Activated naive CD4-positive, alpha-beta T cell treated with anti-CD3 and anti-CD28 coated beads, Interleukin-2, amount 10 ng/mL, durations not matched to agents 7 days and 5 days (primary cell): Measurements from ENCODE around the gene FTCD.
"Not testable (repeated sequence)": the region's sequence is repeated elsewhere in the genome, so short reads cannot be mapped to it uniquely, and the experiment has no call there.

ENCODE experiments used
- CTCF ChIA-PET: fragments of 350-600 bp; sonication (Branson Sonifier 250); formaldehyde crosslinking; loops from one replicate; lab custom pipeline; 2021; ENCODE audit warnings: antibody characterized with exemption; lab: Charles Lee
- DNase-seq: peaks from one replicate; pipeline ENCODE4 v3.0.0-alpha.2; 2020
- H3K27ac Mint-ChIP-seq: one replicate; pipeline ENCODE4 v1.8.0; 2021; ENCODE audit warnings: mild to moderate bottlenecking, moderate library complexity, mixed read lengths
- H3K27me3 Mint-ChIP-seq: one replicate; pipeline ENCODE4 v1.8.0; 2021; ENCODE audit warnings: mild to moderate bottlenecking, mixed read lengths
- H3K36me3 Mint-ChIP-seq: one replicate; pipeline ENCODE4 v1.8.0; 2021; ENCODE audit warnings: mixed read lengths
- H3K4me1 Mint-ChIP-seq: one replicate; pipeline ENCODE4 v1.8.0; 2021; ENCODE audit warnings: mixed read lengths
- H3K4me3 Mint-ChIP-seq: one replicate; pipeline ENCODE4 v1.8.0; 2021; ENCODE audit warnings: mild to moderate bottlenecking, moderate library complexity, mixed read lengths
- H3K9me3 Mint-ChIP-seq: one replicate; pipeline ENCODE4 v1.8.0; 2021; ENCODE audit warnings: mixed read lengths

The FTCD gene

GRCh38 chr21:46191257-46191685 lies 35.9 kb upstream of the FTCD start:
- Mint-ChIP-seq H3K27ac (no peak overlapping the region), H3K4me3 (no peak overlapping the region), H3K27me3 (no peaks in the 10 kb centered on the region), H3K4me1 (no peaks in the 10 kb centered on the region), H3K9me3 (peaks cover 7% of the 10 kb centered on the region), H3K36me3 (peaks cover 31% of the 10 kb centered on the region)
- DNase-seq: no peak
- CTCF ChIA-PET: no interaction called here

DNA sequence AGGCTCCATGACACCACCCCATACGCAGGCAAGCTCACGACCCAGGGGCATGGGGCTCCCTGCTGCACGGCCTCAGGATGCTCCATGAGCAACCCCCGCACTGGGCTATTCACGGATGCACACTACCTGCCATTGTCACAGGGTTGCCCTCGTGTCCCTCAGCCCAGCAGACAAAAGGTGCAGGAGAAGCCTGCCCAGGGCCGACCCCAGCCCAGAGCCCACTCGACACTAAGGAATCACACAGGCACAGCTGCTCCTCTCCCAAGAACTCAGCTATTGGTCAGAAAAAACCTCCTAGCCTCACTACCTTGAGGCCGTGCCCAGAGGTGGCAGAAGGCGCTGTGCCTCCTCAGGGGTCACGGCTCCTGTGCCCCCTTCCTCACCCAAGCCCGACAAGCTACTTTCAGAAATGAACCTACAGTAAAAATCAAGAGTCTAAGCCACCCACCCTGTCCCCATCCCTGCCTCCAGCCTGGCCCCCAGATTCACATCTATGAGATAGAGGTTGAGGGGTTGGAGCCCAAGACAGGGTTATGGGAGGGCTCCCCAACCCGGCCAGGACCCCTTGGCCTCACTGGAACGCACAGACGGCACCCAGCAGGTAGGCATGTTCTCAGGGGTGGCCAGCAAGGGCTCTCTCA lies 35.2 kb upstream of the FTCD start:
- CTCF ChIA-PET: no interaction called here
- peaks cover 5% of the 10 kb centered on the region for H3K4me1 Mint-ChIP-seq
- H3K4me3 Mint-ChIP-seq: no peak overlapping the region
- H3K27ac Mint-ChIP-seq: no peak overlapping the region
- H3K36me3 Mint-ChIP-seq: peaks cover 28% of the 10 kb centered on the region
- H3K9me3 Mint-ChIP-seq: peaks cover 7% of the 10 kb centered on the region
- DNase-seq: no peak
- H3K27me3 Mint-ChIP-seq: peaks cover 6% of the 10 kb centered on the region

DNA sequence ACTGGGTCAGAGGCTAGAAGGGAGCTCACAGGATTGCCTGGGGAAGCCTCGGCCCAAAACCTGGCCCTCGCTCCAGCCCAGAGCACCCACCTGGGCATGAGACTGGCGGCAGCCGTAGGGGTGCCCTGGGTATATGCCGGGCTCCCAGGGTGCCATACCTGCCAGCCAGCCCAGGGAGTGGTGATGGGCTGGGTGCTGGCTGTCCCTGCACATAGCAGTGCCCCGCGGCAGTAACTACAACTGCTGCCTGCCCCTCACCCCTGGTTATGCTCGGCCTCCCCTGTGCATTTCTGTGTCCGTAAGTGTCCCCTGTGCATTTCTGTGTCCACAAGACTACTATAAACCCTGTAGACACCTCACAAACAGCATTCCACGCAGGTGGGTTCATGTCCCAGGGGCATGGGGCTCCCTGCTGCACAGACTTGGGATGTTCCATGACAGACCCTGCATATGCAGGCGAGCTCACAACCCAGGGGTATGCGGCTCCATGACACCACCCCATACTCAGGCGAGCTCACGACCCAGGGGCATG lies 34.6 kb upstream of the FTCD start:
- no peak overlapping the region for H3K27ac Mint-ChIP-seq
- H3K4me3 Mint-ChIP-seq: no peak overlapping the region
- H3K4me1 Mint-ChIP-seq: peaks cover 10% of the 10 kb centered on the region
- CTCF ChIA-PET: no interaction called here
- peaks cover 7% of the 10 kb centered on the region for H3K9me3 Mint-ChIP-seq
- DNase-seq: no peak
- H3K27me3 Mint-ChIP-seq: peaks cover 7% of the 10 kb centered on the region
- H3K36me3 Mint-ChIP-seq: peaks cover 28% of the 10 kb centered on the region

DNA sequence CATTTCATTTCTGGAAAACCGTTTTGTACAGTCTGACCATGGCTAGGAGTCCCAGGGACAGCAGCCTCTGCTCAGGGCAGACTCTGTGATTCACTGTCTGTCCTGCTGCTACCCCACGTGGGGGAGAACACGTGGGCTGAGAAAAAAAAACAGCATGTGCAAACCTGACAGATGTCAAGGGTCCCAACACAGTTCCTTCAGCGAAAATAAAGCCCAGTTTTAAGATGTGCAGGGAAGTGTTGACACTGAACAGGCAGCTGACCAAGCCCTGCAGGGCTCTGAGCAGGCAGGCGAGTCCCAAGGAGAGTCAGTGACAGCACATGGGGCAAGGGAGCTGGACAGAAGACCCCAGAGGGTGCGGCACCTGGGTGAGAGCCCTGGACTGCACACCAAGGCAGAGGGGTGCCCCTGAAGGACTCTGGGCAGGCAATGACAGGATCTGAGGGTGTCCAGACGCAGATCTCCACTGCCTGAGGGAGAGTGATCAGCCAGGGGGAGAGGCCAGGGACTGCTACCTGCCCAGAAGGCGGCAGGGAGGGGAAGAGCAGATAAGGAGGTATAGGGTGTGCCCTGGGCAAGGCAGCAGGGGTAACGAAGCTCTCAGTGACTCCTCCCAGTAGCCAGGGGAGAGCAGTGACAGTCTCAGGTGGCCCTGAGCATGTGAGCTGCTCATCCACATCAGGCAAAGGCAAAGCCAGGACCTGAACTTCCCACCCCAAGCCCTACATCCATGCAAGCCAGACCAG lies 34.0 kb upstream of the FTCD start:
- H3K36me3 Mint-ChIP-seq: peaks cover 26% of the 10 kb centered on the region
- CTCF ChIA-PET: no interaction called here
- H3K4me3 Mint-ChIP-seq: no peak overlapping the region
- no peak overlapping the region for H3K27ac Mint-ChIP-seq
- no peak for DNase-seq
- peaks cover 16% of the 10 kb centered on the region for H3K4me1 Mint-ChIP-seq
- H3K27me3 Mint-ChIP-seq: peaks cover 10% of the 10 kb centered on the region
- H3K9me3 Mint-ChIP-seq: peaks cover 7% of the 10 kb centered on the region

GRCh38 chr21:46188226-46189212 lies 33.1 kb upstream of the FTCD start:
- H3K27me3 Mint-ChIP-seq: peaks cover 14% of the 10 kb centered on the region
- DNase-seq: no peak
- peaks cover 17% of the 10 kb centered on the region for H3K36me3 Mint-ChIP-seq
- H3K4me3 Mint-ChIP-seq: no peak overlapping the region
- peaks cover 16% of the 10 kb centered on the region for H3K4me1 Mint-ChIP-seq
- CTCF ChIA-PET: no interaction called here
- H3K9me3 Mint-ChIP-seq: peaks cover 3% of the 10 kb centered on the region
- no peak overlapping the region for H3K27ac Mint-ChIP-seq

GRCh38 chr21:46187814-46188213 lies 32.4 kb upstream of the FTCD start:
- Mint-ChIP-seq H3K4me3 (no peak overlapping the region), H3K27ac (no peak overlapping the region), H3K4me1 (peaks cover 16% of the 10 kb centered on the region), H3K36me3 (peaks cover 12% of the 10 kb centered on the region), H3K9me3 (no peaks in the 10 kb centered on the region), H3K27me3 (peaks cover 14% of the 10 kb centered on the region)
- no peak for DNase-seq
- CTCF ChIA-PET: no interaction called here

DNA sequence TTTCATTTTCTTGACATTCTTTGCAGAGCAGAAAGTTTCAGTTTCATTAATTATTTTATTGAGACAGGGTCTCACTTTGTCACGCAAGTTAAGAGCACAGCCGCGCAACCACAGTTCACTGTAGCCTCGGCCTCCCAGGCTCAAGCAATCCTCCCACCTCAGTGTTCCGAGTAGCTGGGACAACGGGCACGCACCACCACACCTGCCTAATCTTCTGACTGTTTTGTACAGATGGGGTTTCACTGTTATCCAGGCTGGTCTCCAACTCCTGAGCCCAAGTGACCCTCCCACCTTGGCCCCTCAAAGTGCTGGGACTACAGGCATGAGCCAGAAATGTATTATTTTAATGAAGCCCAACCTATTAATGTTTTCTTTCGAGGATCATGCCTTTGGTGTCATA lies 31.9 kb upstream of the FTCD start:
- Mint-ChIP-seq H3K27me3 (peaks cover 14% of the 10 kb centered on the region), H3K4me1 (peaks cover 16% of the 10 kb centered on the region), H3K4me3 (no peak overlapping the region), H3K27ac (no peak overlapping the region), H3K9me3 (no peaks in the 10 kb centered on the region), H3K36me3 (peaks cover 9% of the 10 kb centered on the region)
- no peak for DNase-seq
- CTCF ChIA-PET: no interaction called here

DNA sequence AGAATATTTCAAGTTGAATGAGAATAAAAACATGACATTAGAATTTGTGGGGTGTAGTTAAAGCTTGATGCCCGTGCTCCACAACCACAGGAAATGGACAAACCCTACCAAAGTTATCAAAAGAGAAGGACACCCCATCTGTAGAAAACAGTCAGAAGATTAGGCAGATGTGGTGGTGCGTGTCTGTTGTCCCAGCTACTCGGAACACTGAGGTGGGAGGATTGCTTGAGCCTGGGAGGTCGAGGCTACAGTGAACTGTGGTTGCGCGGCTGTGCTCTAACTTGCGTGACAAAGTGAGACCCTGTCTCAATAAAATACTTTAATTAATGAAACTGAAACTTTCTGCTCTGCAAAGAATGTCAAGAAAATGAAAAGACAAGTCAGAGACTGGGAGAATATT lies 30.3 kb upstream of the FTCD start:
- Mint-ChIP-seq H3K4me3 (peak overlapping the region; percentile 78), H3K27me3 (peaks cover 14% of the 10 kb centered on the region), H3K4me1 (peaks cover 16% of the 10 kb centered on the region), H3K27ac (no peak overlapping the region), H3K9me3 (no peaks in the 10 kb centered on the region), H3K36me3 (peaks cover 3% of the 10 kb centered on the region)
- CTCF ChIA-PET: no interaction called here
- no peak for DNase-seq

- DNase-seq: peak; percentile 75
- H3K27ac Mint-ChIP-seq: peak overlapping the region; percentile 87
- peaks cover 16% of the 10 kb centered on the region for H3K4me1 Mint-ChIP-seq
- CTCF ChIA-PET: no interaction called here
- no peaks in the 10 kb centered on the region for H3K9me3 Mint-ChIP-seq
- H3K36me3 Mint-ChIP-seq: peaks cover 3% of the 10 kb centered on the region
- H3K27me3 Mint-ChIP-seq: peaks cover 14% of the 10 kb centered on the region
- H3K4me3 Mint-ChIP-seq: peak overlapping the region; percentile 78
Measured at GRCh38 chr21:46184625-46185555, 29.5 kb upstream of the FTCD start.

DNA sequence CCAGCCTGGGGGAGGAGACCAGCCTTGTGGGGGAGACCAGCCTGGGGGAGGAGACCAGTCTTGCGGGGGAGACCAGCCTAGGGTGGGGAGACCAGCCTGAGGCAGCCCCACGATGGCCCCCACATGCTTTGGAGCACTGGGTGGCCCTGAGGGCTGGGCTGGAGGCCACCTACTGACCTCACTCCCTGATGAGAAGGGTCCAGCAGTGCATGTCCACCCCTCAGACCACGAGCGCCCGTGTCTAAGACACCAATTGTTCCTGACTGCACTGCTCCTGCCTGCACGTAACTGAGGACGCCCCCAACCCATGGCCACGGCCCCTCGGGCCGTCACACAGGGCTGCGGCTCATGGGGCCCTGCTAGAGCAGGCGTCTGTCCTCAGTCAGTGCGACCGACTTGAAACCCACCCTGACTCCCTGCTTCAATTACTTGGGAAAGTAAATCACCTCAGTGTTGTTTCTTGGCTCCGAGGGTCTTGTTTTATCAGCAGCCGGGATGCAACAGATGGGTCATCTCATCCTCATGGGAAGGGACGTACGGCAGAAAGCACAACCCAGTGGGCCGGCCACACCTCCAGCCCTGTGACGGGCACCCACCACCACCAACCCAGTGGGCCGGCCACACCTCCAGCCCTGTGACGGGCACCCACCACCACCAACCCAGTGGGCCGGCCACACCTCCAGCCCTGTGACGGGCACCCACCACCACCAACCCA lies 28.7 kb upstream of the FTCD start, which contains the start of gene SPATC1L:
TSS of gene SPATC1L (minus strand) at position 550 of the 715 bp plus-strand sequence. CDS start 1,643 bp downstream, outside the sequence.
- Mint-ChIP-seq H3K9me3 (no peaks in the 10 kb centered on the region), H3K27ac (peak within 1 kb of the TSS; percentile 87), H3K4me1 (peaks cover 16% of the 10 kb centered on the region), H3K4me3 (peak within 1 kb of the TSS; percentile 78), H3K27me3 (peaks cover 14% of the 10 kb centered on the region), H3K36me3 (peaks cover 3% of the 10 kb centered on the region)
- DNase-seq: peak; percentile 65
- CTCF ChIA-PET: no interaction called here

GRCh38 chr21:46183337-46183909 lies 28.0 kb upstream of the FTCD start:
- H3K36me3 Mint-ChIP-seq: not testable (repeated sequence)

GRCh38 chr21:46182548-46183336 lies 27.4 kb upstream of the FTCD start:
- Mint-ChIP-seq H3K27ac (no peak overlapping the region), H3K4me1 (peaks cover 16% of the 10 kb centered on the region), H3K4me3 (peak overlapping the region; percentile 52), H3K36me3 (no peaks in the 10 kb centered on the region), H3K27me3 (peaks cover 14% of the 10 kb centered on the region), H3K9me3 (peaks cover under 1% of the 10 kb centered on the region)
- CTCF ChIA-PET: no interaction called here
- DNase-seq: no peak

More at GRCh38 chr21:46183337-46183909, 28.0 kb upstream of the FTCD start:
- H3K4me3 Mint-ChIP-seq: peak overlapping the region; percentile 52
- H3K27ac Mint-ChIP-seq, DNase-seq, CTCF ChIA-PET, H3K9me3 Mint-ChIP-seq: not testable (repeated sequence)
- peaks cover 14% of the 10 kb centered on the region for H3K27me3 Mint-ChIP-seq
- peaks cover 16% of the 10 kb centered on the region for H3K4me1 Mint-ChIP-seq
